ENCODE results near the gene FERMT1.

Gene FERMT1

GRCh38 chr20:6026051-6026450 lies 96.8 kb downstream of the FERMT1 start:
- no peaks in the 10 kb centered on the region for H4K20me1 ChIP-seq (ENCODE audit: insufficient read depth, low read length)
- no peak overlapping the region for H3K4me3 ChIP-seq (ENCODE audit: low read length)
- H3K27me3 ChIP-seq (replicated peaks; ENCODE audit: insufficient read depth, low read length): no peaks in the 10 kb centered on the region
- no peaks in the 10 kb centered on the region for H3K9me3 ChIP-seq (replicated peaks; ENCODE audit: insufficient read depth, low read length)
- no peak for DNase-seq
- H3K36me3 ChIP-seq (replicated peaks; ENCODE audit: insufficient read depth, low read length): peaks cover 8% of the 10 kb centered on the region; the same call in 1 of the 2 replicates
- H3K79me2 ChIP-seq (ENCODE audit: low read length): peaks cover 36% of the 10 kb centered on the region
- H2AFZ ChIP-seq (ENCODE audit: low read length): no peak overlapping the region
- no peak overlapping the region for H3K27ac ChIP-seq (ENCODE audit: low read length)
- no peaks in the 10 kb centered on the region for H3K9me2 ChIP-seq (replicated peaks; ENCODE audit: insufficient read depth, low read length)
- no peak overlapping the region for H3K9ac ChIP-seq (ENCODE audit: low read length)
- peaks cover 10% of the 10 kb centered on the region; the same call in 1 of the 2 replicates for H3F3A ChIP-seq (ENCODE audit: insufficient read depth, low read length)
- H3K4me1 ChIP-seq (ENCODE audit: low read length): peaks cover 13% of the 10 kb centered on the region
- no peak overlapping the region for H3K4me2 ChIP-seq (ENCODE audit: low read depth, low read length)
- TF ChIP-seq EZH2phosphoT487 (IDR thresholded peaks at IDR 0.05; ENCODE audit: low read length) (no peak), EZH2 (optimal IDR thresholded peaks at IDR 0.05; ENCODE audit: low read depth, low read length) (no peak), CTCF (IDR thresholded peaks at IDR 0.05; ENCODE audit: low read length) (no peak)
